Stimulated activated CD8-positive, alpha-beta memory T cell treated with anti-CD3 and anti-CD28 coated beads, Interleukin-2, amount 100 ng/mL, for 48 hours (primary cell): ENCODE results near the gene OR5D16.
"Not testable (repeated sequence)": the region's sequence is repeated elsewhere in the genome, so short reads cannot be mapped to it uniquely, and the experiment has no call there.

Experiments
- DNase-seq, 2 donors: peaks; one replicate each; pipeline ENCODE4 v3.0.0-alpha.2; 2020; ENCODE audit warnings: low read depth in 2 of 2

OR5D16 gene

DNA sequence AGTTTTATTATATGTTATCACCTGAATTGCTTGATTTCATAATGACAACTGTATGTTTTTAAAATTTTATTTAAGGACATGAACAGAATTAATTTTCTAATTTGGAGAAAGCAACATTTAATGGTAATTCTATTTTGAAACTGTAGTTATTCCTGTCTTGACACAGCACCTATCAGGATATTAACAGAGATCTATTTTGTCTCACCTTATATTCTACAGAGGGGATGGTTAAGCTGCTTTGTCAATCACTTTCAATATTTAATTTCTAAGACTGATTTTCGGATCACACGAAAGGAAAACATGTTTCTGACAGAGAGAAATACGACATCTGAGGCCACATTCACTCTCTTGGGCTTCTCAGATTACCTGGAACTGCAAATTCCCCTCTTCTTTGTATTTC lies at the start of gene OR5D16:
Gene OR5D16, plus strand, starts transcription at position 301 of the 400 bp plus-strand sequence. Its CDS starts 0 bp downstream, at position 301.
- DNase-seq: no peak

DNA sequence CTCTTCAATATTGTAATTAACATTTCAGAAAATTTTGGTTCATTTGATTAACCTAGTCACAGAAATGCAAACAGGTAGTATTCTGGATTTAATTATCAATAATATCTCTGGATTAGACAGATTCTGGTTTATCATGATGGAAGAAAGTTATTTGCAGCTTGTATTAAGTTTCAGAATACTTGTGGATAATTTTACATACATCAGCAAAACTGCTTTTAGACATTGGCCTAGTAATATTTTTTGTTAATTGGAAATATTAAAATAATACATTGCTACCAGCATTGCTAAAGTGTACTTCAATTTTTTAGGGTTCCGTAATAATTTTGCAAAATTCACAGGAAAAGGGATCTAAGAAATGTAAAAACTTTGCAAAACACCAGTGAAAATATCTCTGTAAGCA lies 46.9 kb upstream of the OR5D16 start:
- no peak for DNase-seq

DNA sequence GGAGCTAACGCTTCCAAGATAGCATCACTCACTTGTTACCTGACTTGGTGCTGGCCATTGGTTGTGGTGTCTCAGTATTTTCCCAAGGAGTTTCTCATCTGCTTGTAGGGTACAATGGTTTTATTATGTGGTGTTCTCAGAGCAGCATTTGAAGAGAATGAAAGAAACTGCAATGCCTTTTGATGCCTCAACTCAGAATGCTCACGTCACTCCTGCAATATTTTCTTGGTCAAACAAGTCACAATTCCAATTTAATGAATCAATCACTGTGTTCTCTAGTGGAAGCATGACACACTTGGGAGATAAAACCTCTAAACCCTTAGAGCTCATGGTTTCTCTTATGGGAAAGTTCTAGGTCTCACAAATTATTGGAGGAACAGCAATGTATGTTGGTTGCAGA lies 45.2 kb upstream of the OR5D16 start:
- DNase-seq: no peak

DNA sequence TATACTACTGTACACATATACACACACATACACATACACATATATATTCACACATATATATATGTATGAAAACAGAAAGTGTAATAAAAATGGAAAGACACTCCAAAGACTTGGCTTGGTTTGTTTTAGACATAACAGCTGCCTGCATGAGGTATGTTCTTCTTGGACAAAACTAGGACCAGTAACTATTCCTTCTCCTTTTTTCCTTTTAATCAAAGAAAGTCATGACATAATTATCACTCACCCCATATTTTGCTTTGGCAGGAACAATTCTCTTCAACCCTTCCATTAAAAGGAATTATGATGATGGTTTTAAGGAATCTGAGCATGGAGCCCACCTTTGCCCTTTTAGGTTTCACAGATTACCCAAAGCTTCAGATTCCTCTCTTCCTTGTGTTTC lies 43.3 kb upstream of the OR5D16 start, which contains the start of gene OR5D14:
Gene OR5D14, plus strand, starts transcription at position 301 of the 400 bp plus-strand sequence. Its CDS starts 0 bp downstream, at position 301.
- DNase-seq: no peak

DNA sequence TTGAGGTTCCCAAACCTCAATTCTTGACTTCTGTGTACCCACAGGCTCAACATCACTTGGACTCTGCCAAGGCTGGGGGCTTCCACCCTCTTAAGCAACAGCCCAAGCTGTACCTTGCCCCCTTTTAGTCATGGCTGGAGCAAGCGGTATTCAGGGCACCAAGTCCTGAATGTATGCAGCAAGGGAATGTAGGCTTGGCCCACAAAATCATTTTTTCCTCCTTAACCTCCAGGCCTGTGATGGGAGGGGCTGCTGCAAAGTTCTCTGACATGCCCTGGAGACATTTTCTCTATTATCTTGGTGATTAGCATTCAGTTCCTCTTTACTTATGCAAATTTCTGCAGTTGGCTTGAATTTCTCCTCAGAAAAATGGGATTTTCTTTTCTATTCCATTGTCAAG lies 32.3 kb upstream of the OR5D16 start:
- DNase-seq: no peak

DNA sequence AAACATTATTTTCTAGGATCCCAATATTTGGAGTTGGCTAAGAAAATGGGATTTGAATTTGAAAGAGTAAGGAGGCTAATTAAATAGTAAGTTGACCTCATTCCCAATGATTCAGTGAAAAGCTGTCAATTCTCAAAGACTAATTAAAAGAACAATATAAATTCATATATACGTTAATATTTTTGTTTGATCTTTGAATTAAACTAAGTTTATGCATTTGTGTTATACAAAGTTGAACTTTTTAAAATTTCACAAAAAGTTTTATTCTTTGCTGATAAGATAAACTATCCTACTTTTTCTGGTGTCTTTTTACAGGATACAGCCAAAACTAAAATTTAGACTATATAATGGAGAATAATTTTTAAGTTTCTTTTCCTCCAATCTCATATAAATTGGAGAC lies 27.5 kb upstream of the OR5D16 start, which contains the start of gene OR5L1:
Gene OR5L1, plus strand, starts transcription at position 301 of the 400 bp plus-strand sequence. CDS start 100 bp downstream, outside the sequence.
- no peak for DNase-seq

DNA sequence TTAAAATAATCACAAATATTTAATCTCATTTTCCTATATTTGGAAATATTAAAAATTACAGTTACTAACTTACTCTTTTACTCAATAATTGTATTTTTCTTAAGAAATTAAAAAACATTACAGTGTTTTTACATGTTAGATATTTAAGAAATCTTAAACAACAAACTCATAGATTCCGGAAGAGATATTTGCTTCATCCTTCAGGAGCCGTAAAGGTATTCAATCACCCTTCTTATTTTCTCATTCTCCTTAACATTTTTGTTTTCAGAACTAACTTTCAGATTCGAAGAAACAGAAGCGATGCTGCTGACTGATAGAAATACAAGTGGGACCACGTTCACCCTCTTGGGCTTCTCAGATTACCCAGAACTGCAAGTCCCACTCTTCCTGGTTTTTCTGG lies 19.2 kb upstream of the OR5D16 start, which contains the start of gene OR5D18:
Gene OR5D18, plus strand, starts transcription at position 301 of the 400 bp plus-strand sequence. Its CDS starts 0 bp downstream, at position 301.
- DNase-seq: no peak

DNA sequence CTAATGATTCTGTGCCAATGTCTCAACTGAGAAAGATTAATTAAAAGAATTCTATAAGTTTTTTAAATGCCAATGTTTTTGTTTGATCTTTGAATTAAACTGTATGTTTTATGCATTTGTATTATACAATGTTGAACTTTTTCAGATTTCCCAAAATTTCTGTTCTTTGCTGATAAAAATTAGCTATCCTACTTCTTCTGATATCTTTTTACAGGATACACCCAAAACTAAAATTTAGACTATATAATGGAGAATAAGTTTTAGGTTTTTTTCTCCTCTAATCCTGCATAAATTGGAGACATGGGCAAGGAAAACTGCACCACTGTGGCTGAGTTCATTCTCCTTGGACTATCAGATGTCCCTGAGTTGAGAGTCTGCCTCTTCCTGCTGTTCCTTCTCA lies 11.6 kb upstream of the OR5D16 start, which contains the start of gene OR5L2:
Gene OR5L2, plus strand, starts transcription at position 301 of the 400 bp plus-strand sequence. Its CDS starts 0 bp downstream, at position 301.
- DNase-seq: no peak

DNA sequence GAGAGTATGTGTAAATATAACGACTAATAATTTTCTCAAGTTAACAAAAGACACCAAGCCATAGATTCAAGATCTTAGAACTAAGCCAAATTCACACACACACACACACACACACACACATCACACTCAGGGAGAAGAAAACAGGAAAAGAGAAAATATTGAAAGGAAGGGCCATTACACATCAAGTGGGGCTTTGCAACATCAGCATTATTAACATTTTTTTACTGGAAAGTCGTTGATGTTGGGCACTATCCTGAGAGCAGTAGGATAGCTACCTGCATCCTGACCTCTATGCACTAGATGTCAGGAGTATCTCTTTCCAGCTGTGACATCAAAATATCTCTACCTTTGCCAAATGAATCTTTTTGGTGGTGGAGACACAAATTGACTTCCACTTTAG lies 8.9 kb downstream of the OR5D16 start:
- no peak for DNase-seq

DNA sequence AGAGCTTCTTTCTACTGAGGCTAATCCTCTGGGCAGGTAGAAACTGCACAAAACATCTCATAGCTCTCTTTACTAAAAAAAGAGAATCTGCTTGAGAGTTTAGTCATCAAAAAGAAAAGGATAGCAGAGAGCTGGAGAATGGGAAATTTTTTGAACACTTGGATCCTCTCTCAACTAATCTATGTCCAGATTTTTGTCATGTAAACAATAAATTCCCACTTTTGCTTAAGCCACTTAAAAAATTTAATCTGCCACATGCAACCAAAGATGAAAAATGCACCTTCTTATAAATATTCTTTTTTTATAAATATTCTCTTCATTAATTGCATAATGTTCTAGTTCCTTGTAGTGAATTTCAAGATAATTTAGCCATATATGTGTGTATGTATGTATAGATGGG lies 10.5 kb downstream of the OR5D16 start:
- DNase-seq: no peak

DNA sequence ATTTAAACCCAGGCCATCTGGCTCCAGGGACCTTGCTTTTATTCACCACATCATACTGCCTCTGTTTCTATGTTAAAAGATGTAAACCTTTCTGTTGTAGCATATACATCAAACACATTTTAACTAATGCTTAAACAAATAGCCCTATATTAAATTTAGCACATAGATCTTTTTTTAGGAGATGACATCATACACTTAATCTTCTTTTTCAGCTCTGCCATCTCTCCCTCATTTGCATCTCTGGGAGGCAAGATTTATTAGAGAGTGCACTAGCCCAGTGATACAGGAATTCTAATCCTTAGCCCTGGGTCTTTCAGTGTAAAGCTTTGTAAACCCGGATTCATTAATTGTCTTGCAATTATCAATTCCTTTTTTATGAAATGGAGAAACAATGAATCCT lies 13.6 kb downstream of the OR5D16 start:
- no peak for DNase-seq

DNA sequence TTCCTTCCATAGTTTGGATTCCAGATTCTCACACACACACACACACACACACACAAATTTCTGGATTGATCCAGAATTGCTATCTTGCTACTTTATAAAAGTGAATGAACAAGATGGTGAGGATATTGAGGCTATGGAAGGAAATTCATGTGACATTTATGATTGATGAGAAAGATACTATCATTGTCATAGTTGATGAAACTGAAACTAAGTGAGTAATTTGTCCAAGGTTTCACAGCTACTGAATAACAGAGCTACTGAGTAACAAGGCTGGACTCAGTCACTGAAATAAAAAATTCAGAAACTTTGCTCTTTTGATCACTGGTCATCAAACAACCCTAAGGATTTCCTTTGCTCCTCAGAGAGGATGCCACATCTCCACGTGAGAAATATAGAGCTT lies 16.2 kb downstream of the OR5D16 start:
- no peak for DNase-seq

DNA sequence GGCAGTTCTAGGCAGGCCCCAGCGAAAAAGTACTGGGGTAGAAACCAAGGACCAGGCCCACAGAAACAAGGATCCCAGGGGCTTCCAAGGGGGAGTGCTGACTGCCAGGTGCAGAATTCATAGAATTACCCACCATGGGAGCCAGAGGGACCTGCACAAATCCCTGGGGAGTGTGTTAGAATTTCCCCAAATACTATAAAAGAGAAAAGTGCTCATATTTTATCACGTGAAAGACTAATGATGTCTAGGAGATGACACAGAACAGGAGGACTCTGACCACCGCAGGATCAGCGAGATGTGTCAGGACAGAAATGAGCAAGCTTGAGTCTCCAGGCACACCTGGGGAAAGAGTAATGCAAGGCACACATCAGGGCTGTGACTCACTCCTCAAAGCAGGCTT lies 28.8 kb downstream of the OR5D16 start:
- DNase-seq: not testable (repeated sequence)

DNA sequence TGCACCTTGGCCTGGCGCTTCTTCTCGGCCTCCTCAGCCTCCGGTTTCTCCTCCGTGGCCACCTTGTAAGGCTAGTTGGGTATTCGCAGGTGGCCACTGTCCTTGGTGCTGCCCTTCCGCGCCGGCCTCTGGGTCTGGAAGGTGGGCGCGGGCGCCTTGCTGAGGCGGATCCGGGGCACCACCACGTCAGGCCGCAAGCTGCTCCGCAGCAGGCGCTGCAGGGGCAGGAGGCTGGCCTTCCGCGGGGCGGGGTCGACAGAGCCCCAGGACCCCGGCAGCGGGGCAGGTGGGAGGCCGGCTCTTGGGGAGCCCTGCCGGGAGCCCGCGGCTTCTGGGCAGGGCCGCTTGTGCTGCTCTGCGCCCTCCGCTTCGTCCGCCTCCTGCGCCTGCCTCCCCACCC lies 34.2 kb downstream of the OR5D16 start:
- not testable (repeated sequence) for DNase-seq

DNA sequence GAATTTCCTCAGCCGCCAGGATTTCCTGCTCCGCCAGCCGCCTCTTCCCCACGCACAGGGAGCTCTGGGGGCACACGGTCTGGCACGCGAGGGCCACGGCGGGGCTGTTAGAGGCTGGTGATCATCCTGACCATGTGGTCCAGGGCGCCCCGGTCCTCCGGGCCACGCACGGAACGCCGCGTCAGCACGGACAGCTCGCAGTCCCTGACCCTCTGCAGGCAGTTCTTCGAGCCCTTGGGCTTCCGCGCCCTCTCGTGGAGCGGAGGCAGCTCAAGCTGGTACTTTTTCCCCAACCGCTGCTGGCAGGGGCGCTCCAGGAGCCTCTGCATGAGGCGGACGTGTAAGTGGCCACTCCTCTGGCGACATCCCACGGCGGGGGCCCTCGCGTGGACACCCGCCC lies 34.6 kb downstream of the OR5D16 start:
- DNase-seq: not testable (repeated sequence)

DNA sequence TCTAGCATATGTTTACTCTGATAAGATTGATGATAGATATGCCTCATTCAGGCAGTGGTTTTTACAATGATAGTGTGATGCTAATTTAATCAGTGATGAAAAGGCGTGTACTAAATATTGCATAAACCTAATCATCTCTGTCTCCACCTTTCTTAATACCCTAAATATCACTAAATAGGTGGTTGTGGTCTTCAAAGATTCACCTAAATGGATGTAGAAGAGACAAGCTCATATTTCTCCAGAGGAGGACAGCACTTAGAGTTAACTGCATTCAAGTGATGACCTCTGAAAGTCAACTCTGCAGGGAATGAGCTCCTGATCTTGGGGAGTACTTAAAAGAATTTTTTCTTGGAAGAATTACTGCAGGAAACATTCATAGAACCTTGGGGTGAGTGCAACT lies 44.4 kb downstream of the OR5D16 start, which contains the start of gene TRIM51:
Gene TRIM51, plus strand, starts transcription at position 301 of the 400 bp plus-strand sequence. CDS start 2,132 bp downstream, outside the sequence.
- not testable (repeated sequence) for DNase-seq

DNA sequence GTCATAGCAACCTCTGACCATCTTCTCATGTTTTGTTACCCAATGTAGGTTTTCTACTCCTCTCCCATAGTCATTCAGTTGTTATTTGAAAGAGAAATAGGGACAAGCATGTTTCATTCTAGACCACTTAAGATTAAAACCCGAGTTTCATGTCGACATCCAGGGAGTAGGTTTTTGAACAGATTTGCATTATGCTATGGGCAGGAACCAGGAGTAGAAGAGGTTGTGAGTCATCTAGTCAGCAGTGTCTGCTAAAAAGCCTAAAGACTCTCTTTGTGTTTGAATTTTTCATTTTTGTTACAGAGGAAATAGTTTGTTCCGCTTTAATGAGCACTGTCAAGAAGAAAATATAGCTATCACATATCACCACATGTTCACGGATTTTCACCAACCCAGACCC lies 46.4 kb downstream of the OR5D16 start:
- DNase-seq: not testable (repeated sequence)

DNA sequence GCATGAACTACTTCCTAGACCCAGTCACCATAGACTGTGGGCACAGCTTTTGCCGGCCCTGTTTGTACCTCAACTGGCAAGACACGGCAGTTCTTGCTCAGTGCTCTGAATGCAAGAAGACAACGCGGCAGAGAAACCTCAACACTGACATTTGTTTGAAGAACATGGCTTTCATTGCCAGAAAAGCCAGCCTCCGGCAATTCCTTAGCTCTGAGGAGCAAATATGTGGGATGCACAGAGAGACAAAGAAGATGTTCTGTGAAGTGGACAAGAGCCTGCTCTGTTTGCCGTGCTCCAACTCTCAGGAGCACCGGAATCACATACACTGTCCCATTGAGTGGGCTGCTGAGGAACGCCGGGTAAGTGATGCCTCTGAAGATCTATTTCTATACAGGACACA lies 46.9 kb downstream of the OR5D16 start:
- not testable (repeated sequence) for DNase-seq
